ENCODE results near the gene TRIM42.

TRIM42 gene

DNA sequence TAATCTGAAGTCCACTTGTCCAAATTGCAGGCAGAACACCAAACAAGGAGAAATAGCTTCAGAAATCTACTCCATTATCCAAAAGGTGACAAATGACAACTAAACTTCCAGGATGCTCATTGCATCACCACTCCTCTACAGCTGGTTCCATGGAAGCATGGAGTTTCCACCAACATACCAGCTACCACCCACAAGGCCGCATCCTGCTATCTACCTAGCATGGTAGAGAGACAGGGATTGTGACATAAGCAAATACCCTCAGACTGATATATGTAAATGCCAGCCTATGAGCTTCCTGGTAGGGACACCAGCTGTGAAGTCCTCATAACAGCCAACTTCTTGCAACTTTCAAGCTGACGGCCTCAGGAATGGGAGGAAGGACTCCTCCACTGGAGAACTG is at the start of gene TRIM42:
TRIM42 (plus strand) TSS at position 301 of the 400 bp plus-strand sequence. CDS start 166 bp downstream, outside the sequence.
- DNase-seq (ENCODE audit: low read depth in 2 of 2), result no peak

DNA sequence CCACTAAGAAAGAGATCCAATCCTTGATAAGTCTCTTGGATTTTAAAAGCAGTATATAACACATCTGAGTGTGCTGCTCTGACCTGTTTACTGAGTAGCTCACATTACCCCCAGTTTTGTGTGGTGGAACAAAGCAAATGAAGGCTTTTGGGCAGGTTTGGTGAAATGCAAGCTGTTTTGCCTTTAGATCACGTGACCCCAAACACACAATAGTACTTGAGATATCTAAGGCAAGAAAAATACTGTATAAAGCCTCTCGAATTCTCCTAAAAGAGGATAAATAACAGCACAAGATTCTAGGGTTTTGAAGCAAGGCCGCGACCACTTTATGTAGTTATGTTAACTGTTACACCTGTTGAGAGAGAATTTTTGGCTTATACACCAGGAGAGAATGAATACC is 49.3 kb upstream of the TRIM42 start:
- no peak for DNase-seq (ENCODE audit: low read depth in 2 of 2)

DNA sequence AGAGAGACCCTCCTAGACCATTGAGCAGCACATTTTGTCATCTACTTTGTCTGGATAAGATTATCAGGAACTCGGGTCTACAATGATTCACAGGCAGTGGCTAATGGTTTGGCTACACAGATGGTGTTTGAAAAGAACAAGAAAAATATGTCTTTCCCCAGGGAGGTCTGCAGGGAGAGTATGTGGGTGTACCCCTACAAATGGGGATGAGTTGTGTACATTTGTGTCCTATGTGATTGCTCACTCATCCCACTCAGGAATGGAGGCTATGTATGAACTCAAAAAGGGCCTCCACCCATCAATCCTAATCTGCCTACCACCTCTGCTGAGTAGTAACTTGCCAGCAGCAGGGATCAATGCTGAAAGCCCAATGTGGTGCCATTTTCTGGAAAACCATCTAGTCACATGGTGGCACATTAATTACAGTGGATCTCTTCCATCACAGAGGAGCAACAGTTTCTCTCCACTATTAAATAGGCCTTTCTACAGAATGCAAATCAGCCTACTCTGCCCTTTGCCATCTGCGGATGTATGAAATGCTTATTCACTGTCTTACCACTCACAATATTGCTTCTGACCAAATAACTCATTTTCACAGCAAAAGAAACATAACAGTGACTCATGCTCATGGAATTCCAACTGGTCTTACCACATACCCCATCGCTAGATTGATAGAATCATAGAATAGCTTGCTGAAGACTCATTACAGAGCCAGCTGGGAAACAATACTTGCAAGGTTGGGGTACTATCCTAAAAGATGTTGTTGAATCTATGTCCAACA is 48.3 kb upstream of the TRIM42 start:
- no peak for DNase-seq (ENCODE audit: low read depth in 2 of 2)

DNA sequence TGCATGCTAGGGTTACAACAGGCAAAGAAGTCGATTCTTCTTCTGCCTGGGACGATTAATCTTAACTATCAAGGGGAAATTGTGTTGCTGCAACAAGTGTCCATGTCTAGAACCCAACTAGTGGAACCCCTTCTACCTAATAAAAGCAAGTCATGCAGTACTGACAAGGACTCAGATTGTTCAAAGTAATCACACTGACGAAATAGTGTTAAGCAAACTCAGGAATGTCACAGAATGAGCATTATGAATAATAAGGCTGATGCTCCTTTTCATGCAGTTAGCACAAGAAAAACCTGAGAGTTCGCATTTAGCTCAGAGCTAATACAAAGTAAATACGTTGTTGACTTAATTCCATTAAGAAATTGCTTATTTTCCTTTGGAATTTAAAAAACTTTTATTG is 47.5 kb upstream of the TRIM42 start:
- no peak for DNase-seq (ENCODE audit: low read depth in 2 of 2)

DNA sequence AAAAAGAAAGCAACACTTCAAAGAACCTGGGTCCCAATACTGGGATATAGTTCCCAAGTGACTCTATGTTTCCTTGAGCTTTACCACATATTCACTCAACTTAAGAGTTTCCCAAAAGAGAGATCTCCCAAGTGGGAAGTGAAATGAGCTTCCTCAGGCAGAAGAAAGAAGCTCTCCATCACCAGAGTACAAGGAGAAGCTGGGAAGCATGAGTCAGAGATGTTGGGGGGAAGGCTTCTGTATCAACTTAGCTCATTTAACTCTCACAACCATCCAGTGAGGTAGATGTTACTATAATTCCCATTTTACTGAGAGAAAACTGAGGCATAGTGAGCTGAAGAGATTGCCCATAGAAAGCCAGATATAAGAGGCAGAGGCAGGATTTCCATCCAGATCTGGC is 47.0 kb upstream of the TRIM42 start:
- DNase-seq (ENCODE audit: low read depth in 2 of 2), result no peak

DNA sequence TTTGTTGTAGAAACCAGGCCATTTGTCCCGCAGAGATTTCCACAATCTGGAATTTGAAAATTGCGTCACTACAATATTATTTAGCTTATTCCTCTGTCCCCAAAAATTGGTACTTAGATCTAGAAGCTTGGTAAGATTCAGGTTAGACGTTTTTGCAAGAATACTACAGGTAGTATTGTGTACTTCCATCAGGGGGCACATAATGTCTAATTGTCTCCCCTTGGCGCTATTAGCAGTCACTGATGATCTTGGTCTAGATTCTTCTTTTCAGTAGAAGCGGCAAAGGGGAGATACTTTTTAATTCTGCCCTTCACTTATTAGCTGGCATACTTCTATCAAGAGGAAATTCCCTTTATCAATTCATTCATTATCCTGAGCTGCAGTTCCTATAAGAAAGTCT is 42.6 kb upstream of the TRIM42 start:
- no peak for DNase-seq (ENCODE audit: low read depth in 2 of 2)

DNA sequence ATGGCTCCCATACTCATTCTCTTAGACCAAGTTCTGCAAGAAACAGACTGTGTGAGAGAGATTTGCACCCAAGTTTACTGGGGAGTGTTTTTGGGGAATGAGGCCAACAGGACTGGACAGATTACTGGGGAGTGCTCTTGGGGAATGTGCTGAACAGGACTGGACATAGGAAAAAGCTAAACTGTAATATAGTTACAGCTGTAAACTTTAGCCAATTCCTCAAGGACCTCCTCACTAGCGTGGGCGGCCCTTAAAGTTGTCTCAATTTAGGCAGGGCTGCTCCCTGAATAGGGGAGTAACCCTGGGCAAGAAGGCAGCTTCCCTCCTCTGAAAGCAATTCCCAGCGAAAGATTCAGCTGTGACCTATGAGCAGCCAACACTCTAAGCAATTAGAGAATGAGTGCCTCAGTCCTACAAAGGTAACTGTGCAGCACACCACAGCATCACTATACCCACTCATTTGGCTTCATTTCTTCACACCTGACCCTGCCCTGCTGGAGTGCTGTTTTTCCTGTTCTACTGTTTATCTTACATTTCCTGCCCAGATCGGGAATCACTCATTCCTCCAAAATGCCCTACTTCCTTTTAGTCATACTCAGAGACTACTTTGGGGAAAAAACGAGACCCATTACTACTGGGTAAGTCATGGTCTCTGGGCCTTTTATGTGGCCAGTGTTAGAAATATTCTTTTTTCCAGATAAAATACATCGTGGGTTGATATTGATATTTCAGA is 41.3 kb upstream of the TRIM42 start:
- DNase-seq (ENCODE audit: low read depth in 2 of 2), result no peak

DNA sequence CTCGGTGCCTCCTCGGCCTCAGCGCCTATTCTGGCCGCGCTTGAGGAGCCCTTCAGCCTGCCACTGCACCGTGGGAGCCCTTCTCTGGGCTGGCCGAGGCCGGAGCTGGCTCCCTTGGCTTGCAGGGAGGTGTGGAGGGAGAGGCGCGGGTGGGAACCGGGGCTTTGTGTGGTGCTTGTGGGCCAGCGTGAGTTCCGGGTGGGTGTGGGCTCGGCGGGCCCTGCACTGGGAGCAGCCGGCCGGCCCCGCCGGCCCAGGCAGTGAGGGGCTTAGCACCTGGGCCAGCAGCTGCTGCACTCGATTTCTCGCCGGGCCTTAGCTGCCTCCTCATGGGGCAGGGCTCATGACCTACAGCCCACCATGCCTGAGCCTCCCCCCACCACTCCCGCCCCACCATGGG is 26.6 kb upstream of the TRIM42 start:
- no peak for DNase-seq (ENCODE audit: low read depth in 2 of 2)

DNA sequence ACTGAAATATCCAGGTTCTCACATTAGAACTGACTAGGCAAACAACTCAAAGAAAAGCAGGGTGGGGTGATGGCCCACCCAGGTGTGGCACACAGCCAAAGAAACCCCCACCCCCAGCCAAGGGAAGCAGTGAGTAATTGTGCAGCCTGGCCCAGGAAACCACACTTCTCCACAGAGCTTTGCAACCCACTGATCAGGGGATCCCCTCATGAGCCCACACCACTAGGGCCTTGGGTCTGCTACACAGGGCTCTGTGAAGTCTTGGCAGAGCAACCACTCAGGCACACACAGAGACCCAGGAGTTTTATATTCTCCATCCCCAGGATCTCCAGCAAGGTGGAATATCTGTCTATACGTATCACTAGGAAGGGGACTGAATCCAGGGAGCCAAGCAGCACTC is 22.2 kb upstream of the TRIM42 start:
- DNase-seq (ENCODE audit: low read depth in 2 of 2), result no peak

DNA sequence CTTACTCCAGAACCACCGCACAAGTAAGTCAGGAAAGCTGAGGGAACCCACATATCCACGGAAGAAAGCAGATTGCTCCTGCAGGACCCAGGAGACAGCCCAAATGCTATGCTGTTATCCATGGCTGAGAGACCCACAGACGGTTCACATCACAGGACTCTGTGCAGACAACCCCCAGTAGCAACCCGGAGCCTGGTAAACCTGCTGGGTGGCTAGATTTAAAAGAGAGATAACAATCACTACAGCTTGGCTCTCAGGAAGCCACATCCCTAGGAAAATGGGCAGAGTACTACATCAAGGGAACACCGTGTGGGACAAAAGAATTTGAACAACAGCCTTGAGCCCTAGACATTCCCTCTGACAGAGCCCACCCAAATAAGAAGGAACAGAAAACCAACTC is 13.8 kb upstream of the TRIM42 start:
- no peak for DNase-seq (ENCODE audit: low read depth in 2 of 2)

DNA sequence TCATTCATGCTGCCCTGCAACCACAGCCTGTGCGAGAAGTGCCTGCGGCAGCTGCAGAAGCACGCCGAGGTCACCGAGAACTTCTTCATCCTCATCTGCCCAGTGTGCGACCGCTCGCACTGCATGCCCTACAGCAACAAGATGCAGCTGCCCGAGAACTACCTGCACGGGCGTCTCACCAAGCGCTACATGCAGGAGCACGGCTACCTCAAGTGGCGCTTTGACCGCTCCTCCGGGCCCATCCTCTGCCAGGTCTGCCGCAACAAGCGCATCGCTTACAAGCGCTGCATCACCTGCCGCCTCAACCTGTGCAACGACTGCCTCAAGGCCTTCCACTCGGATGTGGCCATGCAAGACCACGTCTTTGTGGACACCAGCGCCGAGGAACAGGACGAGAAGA is 4.7 kb downstream of the TRIM42 start:
- no peak for DNase-seq (ENCODE audit: low read depth in 2 of 2)

DNA sequence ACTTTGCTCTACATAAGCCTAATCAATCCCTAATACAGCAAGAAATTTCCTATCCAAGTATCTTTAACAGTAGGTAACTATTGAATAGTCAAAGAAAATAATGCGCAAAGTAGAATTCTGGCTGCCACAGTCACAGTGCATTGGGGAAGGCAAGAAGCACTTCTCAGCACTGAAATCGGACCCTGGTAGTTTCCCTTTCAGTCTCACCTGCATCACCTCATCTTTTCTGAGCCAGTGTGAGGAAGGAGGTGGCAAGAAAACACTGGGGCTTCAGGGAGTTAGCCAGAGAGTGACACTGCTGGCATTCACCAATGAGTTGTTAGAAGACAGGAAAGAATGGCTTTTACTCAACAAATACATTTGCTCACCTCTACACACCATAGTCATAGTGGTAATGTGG is 8.3 kb downstream of the TRIM42 start:
- no peak for DNase-seq (ENCODE audit: low read depth in 2 of 2)

DNA sequence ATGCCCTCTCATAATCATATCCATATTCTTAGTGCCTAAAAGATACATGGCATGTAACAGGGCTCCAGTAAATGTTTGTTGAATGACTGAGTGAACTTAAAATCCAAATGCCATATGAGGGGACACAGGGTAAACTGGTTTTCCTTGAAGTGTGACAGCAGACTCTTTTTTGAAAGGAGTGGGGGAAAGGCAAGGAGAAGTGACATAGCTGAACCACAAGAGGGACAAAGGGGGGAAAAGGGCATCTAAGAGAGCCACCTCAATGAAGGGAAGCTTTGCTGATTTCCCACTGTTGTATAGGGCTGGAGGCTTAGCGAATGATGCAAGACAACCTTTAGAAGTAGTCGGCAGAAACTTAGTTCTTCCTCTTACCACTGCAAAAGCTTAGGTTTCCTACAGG is 9.1 kb downstream of the TRIM42 start:
- no peak for DNase-seq (ENCODE audit: low read depth in 2 of 2)

DNA sequence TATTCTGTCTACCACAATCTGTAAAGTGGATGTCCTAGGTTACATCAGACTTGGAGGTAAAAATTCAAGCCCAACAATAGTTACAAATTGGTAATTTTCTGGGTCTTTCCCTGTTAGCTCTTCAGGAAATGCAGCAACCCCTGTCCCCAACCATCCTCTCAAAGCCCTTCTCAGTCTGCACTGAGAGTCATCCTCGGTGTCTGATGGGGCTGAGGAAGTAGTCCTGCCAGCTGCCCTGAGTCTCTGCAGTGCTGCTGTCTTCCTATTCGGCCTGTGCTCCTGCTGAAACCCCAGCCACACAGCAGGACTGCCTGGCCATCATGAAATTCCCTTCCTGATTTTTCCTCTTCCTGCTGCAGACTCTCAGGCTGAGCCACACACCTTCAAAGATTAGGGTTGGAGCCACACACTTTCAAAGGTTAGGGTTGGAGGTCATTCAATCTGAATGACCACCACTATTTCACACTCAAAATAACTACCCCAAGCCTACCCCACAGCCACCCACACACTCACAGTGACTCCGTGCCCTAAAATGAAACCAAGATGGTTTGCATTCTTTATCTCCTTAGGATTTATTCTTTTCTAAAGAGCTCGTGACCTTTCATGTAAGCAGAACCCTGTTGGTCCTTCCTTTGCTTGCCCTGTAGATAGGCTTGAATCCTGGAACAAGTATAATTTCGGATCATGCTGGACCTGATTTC is 17.6 kb downstream of the TRIM42 start:
- no peak for DNase-seq (ENCODE audit: low read depth in 2 of 2)

DNA sequence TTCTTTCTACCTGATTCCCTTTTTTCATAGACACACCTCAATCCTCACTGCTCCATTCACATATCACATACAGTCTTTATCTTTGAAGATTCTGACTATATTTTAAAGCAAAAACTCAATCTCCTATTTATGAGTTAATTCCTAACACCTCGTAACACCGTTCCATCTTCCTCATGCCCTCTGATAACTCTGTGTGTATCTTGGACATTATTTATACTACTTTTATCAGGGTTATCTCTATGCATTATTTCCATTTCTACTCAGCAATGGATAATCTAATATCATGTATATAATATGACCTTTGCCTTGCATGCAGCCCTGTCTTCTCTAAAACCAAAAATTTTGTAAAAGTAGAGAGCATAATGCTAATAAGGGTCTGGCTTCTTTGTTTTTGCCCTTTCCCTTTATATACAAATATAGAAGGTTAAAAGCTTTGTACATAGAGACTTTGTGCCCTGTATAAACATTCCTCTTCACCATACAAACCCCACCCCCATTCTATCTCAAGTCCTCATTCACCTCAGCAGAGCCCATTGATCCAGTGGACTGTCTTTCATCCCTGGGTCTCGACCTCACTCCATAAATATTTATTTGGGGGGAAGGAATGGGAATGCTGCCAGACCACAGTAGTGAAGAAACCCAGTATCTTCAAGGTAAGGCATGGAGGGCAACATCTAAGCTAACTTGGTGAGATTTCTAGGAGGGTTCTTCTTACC is 21.8 kb downstream of the TRIM42 start:
- DNase-seq (ENCODE audit: low read depth in 2 of 2), result no peak

DNA sequence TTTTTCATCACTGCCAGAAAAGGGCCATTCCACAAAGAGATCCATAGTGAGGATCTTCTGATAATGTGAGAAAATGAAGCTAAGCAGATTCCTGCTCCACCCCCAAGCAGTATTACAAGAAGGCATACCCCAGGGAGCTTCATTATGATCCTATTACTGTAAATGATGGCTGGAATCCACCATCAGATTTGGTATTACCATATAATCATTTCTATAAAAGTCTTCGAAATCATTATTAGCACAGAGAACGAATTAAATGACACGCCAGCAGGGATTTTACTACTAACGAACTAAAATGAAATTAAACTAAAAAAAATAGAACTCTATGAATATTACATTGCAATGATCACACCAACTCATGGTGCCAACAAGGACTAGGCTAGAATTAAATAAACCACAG is 24.4 kb downstream of the TRIM42 start:
- no peak for DNase-seq (ENCODE audit: low read depth in 2 of 2)

DNA sequence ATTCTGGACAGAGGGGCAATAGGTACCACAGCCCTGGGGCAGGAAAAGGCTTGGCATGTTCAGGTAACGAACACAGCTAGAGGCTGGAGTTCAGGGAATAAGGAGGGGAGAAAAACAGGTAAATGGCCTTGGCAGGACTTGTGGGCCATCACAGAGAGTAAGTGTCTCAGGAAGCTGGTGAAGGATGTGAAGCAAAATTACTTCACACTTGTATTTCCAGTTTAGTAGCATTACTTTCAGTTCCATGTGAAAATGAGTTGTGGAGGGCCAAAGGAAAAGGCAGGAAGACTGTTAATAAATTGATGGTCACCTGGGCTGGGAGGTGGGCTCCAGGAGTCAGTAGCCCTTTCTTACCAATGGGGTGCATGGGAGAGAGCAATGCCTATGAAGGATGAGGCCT is 25.6 kb downstream of the TRIM42 start:
- no peak for DNase-seq (ENCODE audit: low read depth in 2 of 2)

DNA sequence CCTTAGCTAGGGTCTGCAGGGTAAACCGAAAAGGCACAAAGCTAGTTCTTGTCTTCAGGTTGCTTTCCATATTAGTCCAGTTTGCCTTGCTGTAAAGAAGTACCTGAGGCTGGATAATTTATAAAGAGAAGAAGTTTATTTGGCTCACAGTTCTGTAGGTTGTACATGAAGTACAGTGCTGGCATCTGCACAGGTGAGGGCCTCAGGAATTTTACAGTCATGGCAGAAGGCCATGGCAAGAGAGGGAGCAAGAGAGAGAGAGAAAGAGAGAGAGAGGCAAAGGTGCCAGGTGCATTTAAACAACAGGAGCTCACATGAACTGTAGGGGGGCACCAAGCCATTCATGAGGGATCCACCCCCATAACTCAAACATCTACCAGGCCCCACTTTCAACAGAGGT is 26.9 kb downstream of the TRIM42 start:
- no peak for DNase-seq (ENCODE audit: low read depth in 2 of 2)

DNA sequence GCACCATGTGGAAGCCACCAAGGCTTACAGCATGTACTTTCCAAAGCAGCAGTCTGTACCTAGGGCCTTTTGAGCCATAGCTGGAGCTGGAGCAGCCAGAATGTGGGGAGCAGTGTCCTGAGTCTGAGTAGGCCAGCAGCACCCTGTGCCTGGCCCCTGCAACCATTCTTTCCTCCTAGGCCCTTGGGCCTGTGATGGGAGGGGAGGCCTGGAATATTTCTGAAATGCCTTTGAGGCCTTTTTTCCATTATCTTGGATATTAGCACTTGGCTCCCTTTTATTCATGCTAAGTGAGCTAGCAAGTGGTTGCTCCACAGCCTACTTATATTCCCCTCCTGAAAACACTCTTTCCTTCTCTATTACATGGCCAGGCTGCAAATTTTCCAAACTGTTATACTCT is 28.1 kb downstream of the TRIM42 start:
- DNase-seq (ENCODE audit: low read depth in 2 of 2), result no peak

DNA sequence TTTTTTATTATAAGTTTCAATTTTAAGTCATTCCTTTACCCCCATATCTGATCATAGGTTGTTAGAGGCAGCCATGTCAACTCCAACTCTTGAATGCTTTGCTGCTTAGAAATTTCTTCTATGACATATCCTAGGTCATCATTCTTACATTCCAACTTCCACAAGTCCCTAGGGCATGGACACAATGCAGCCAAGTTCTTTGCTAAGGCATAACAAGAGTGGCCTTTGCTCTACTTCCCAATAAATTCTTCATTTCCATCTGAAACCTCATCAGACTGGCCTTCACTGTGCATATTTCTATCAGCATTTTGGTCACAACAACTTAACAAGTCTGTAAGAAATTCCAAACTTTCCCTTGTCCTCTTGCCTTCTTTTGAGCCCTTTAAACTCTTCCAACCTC is 28.5 kb downstream of the TRIM42 start:
- DNase-seq (ENCODE audit: low read depth in 2 of 2), result no peak

DNA sequence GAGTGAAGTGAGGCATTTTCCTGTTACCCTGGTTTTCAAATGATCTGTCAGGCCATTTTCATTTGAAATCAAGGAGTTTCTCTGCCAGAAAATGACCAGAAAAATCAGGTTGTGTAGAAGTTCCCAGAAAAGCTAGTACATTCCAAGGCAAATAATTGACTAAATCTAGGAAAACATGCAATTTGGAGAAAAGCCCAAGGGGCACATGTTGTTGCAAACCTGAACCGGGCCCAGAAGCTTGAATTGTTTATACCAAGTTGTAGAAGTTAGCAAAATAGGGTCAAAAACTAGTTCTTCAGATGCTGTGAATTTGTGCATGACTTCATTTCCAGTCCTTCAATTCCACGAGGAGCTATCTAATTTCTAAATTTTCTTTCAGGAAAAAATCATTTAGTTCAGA is 31.0 kb downstream of the TRIM42 start:
- DNase-seq (ENCODE audit: low read depth in 2 of 2), result no peak

DNA sequence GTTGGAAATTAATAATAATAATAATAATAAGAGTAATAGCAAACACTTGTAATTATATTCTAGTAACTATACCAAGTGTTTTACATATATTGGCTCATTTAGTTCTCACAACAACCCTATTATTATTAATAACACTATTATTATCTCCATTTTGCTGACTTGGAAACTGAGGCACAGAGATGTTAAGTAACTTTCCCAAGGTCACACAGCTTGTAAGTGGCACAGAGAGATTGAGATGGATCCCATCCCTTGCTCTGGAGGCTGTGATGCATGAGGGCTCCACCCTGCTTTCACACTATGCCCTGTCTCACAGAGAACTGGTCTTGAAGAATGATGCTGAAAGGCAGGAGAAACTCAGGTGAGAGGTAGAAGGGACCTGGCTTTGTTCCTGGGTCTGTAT is 31.9 kb downstream of the TRIM42 start:
- no peak for DNase-seq (ENCODE audit: low read depth in 2 of 2)
